Activated naive CD4-positive, alpha-beta T cell treated with anti-CD3 and anti-CD28 coated beads, Interleukin-2, amount 10 ng/mL, durations not matched to agents 7 days and 5 days (primary cell): ENCODE measurements around the gene OR51A2.

Experiments
- CTCF ChIA-PET: fragments of 350-600 bp; sonication (Branson Sonifier 250); formaldehyde crosslinking; loops from one replicate; lab custom pipeline; 2021; ENCODE audit warnings: antibody characterized with exemption; lab: Charles Lee
- DNase-seq: peaks from one replicate; pipeline ENCODE4 v3.0.0-alpha.2; 2020
- H3K27ac Mint-ChIP-seq: one replicate; pipeline ENCODE4 v1.8.0; 2021; ENCODE audit warnings: mild to moderate bottlenecking, moderate library complexity, mixed read lengths
- H3K27me3 Mint-ChIP-seq: one replicate; pipeline ENCODE4 v1.8.0; 2021; ENCODE audit warnings: mild to moderate bottlenecking, mixed read lengths
- H3K36me3 Mint-ChIP-seq: one replicate; pipeline ENCODE4 v1.8.0; 2021; ENCODE audit warnings: mixed read lengths
- H3K4me1 Mint-ChIP-seq: one replicate; pipeline ENCODE4 v1.8.0; 2021; ENCODE audit warnings: mixed read lengths
- H3K4me3 Mint-ChIP-seq: one replicate; pipeline ENCODE4 v1.8.0; 2021; ENCODE audit warnings: mild to moderate bottlenecking, moderate library complexity, mixed read lengths
- H3K9me3 Mint-ChIP-seq: one replicate; pipeline ENCODE4 v1.8.0; 2021; ENCODE audit warnings: mixed read lengths

Gene OR51A2

GRCh38 chr11:4924239-4924638, 31.3 kb downstream of the OR51A2 start, which contains the start of gene OR51G1:
Gene OR51G1, minus strand, starts transcription at chr11:4924339. Its CDS starts 0 bp downstream, at chr11:4924339.
- CTCF ChIA-PET, result no interaction called here
- Mint-ChIP-seq H3K9me3 (no peaks in the 10 kb centered on the region), H3K4me3 (no peak within 1 kb of the TSS), H3K27me3 (no peaks in the 10 kb centered on the region), H3K36me3 (no peaks in the 10 kb centered on the region), H3K4me1 (no peaks in the 10 kb centered on the region), H3K27ac (no peak within 1 kb of the TSS)
- no peak for DNase-seq

- DNase-seq, result no peak
- Mint-ChIP-seq H3K4me3 (no peak overlapping the region), H3K36me3 (no peaks in the 10 kb centered on the region), H3K4me1 (no peaks in the 10 kb centered on the region), H3K27ac (no peak overlapping the region), H3K9me3 (no peaks in the 10 kb centered on the region), H3K27me3 (no peaks in the 10 kb centered on the region)
- CTCF ChIA-PET, result no interaction called here
Measured at GRCh38 chr11:4922304-4922703, 33.2 kb downstream of the OR51A2 start.

- H3K9me3 Mint-ChIP-seq, result no peaks in the 10 kb centered on the region
- H3K27ac Mint-ChIP-seq, result no peak overlapping the region
- no peaks in the 10 kb centered on the region for H3K4me1 Mint-ChIP-seq
Measured at GRCh38 chr11:4921796-4922195, 33.7 kb downstream of the OR51A2 start.

GRCh38 chr11:4919250-4919649, 36.3 kb downstream of the OR51A2 start, which contains the start of gene OR51G2:
Gene OR51G2, minus strand, starts transcription at chr11:4919350. Its CDS starts 3,687 bp downstream, at chr11:4915663.
- CTCF ChIA-PET, result no interaction called here
- DNase-seq, result no peak
- no peaks in the 10 kb centered on the region for H3K27me3 Mint-ChIP-seq
- no peaks in the 10 kb centered on the region for H3K9me3 Mint-ChIP-seq
- H3K4me3 Mint-ChIP-seq, result no peak within 1 kb of the TSS
- no peaks in the 10 kb centered on the region for H3K36me3 Mint-ChIP-seq
- H3K4me1 Mint-ChIP-seq, result no peaks in the 10 kb centered on the region
- H3K27ac Mint-ChIP-seq, result no peak within 1 kb of the TSS

More at GRCh38 chr11:4921796-4922195, 33.7 kb downstream of the OR51A2 start:
- DNase-seq, result no peak
- H3K27me3 Mint-ChIP-seq, result no peaks in the 10 kb centered on the region
- H3K36me3 Mint-ChIP-seq, result no peaks in the 10 kb centered on the region
- H3K4me3 Mint-ChIP-seq, result no peak overlapping the region
- CTCF ChIA-PET, result no interaction called here

GRCh38 chr11:4916581-4916980, 38.9 kb downstream of the OR51A2 start:
- no peaks in the 10 kb centered on the region for H3K4me1 Mint-ChIP-seq
- CTCF ChIA-PET, result no interaction called here
- no peak overlapping the region for H3K27ac Mint-ChIP-seq
- no peak overlapping the region for H3K4me3 Mint-ChIP-seq
- H3K27me3 Mint-ChIP-seq, result no peaks in the 10 kb centered on the region
- no peak for DNase-seq
- H3K9me3 Mint-ChIP-seq, result no peaks in the 10 kb centered on the region
- H3K36me3 Mint-ChIP-seq, result no peaks in the 10 kb centered on the region
